PFSK-1 (cell line): ENCODE results near the gene COQ8A.

Experiments
- FOXP2 ChIP-seq: optimal IDR thresholded peaks from 2 replicates; pipeline ENCODE3; 2011; ENCODE audit warnings: borderline replicate concordance, control low read depth, inconsistent platforms; ENCODE audit not compliant: insufficient read depth; ENCODE audit errors: extremely low read length, extremely low read depth
- POLR2AphosphoS5 ChIP-seq: IDR thresholded peaks from 2 replicates; pipeline ENCODE4 v1.6.1; 2012; ENCODE audit warnings: low read depth, mild to moderate bottlenecking, control low read depth, low read length, moderate library complexity
- REST ChIP-seq, 2 experiments: IDR thresholded peaks; 2 replicates each; pipeline versions ENCODE4 v1.6.1 to v1.8.0; 2011 to 2012; ENCODE audit warnings: low read depth in 2 of 2, low read length in 2 of 2, control low read depth in 1 of 2, inconsistent platforms in 1 of 2, mild to moderate bottlenecking in 1 of 2, moderate library complexity in 1 of 2; ENCODE audit not compliant: insufficient read depth in 1 of 2
- SIN3A ChIP-seq: IDR thresholded peaks from 2 replicates; pipeline ENCODE4 v1.6.1; 2012; ENCODE audit warnings: mild to moderate bottlenecking, low read length, moderate library complexity, borderline replicate concordance; ENCODE audit not compliant: insufficient read depth
- TAF1 ChIP-seq: IDR thresholded peaks from 2 replicates; pipeline ENCODE4 v1.6.1; 2012; ENCODE audit warnings: low read length, control low read depth, borderline replicate concordance; ENCODE audit not compliant: insufficient read depth

COQ8A gene

GRCh38 chr1:226964611-226965486 is 24.8 kb downstream of the COQ8A start:
- TF ChIP-seq TAF1 = no peak

DNA sequence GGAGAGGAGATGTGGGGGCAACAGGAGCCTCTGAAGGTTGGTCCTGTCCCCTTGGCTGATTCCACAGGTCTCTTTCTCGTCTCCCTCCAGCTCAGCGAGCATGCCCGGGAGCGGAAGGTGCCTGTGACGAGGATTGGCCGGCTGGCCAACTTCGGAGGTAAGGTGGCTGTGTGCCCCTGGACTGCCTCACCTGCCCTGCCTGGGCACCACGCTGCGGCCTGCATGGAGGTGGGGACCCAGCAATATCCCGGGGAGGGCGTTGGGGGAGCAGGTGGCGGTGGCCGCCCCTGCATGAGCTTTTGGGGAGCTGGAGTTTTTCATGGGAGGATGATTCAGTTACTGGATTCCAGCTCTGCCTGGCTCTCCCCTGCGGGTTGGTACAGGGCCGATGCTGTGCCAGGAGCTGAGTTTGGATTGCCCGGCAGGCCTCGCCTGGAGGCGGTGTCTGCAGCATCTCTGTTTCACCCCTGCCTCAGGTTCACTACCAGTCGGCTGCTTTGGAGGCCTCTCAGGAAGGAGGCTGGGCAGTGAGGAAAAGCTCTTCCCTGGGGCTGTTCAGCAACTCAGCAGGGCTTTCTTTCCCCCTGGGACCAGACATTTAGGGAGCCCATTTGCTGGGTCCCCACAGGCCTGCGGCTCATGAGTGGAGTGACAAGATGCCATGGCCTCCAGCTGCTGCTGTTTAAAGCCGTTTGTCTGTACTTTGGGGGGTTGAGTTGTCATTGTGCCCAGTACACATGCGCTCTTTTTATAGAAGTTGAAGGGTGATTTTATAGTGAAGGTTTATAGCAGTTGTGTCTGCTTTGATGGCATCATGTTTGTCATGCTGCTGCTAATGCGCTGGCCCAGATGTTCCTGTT is 25.7 kb downstream of the COQ8A start:
- no peak for TF ChIP-seq SIN3A
- TF ChIP-seq FOXP2 = no peak
- no peak for TF ChIP-seq REST (IDR thresholded peaks at IDR 0.05; ENCODE audit: insufficient read depth in 1 of 2, low read depth in 2 of 2, low read length in 2 of 2)
- TF ChIP-seq TAF1 = no peak
- no peak for TF ChIP-seq POLR2AphosphoS5

- TF ChIP-seq FOXP2 = no peak
- TF ChIP-seq SIN3A = no peak
- no peak for TF ChIP-seq TAF1
- no peak for TF ChIP-seq POLR2AphosphoS5
- peak in 1 of 2 experiments; percentile 73; a peak in 1 of 4 replicates for TF ChIP-seq REST (IDR thresholded peaks at IDR 0.05; ENCODE audit: insufficient read depth in 1 of 2, low read depth in 2 of 2, low read length in 2 of 2)
Measured at GRCh38 chr1:226966683-226967082, 26.6 kb downstream of the COQ8A start.

- TF ChIP-seq REST (IDR thresholded peaks at IDR 0.05; ENCODE audit: insufficient read depth in 1 of 2, low read depth in 2 of 2, low read length in 2 of 2) (no peak), TAF1 (no peak), SIN3A (no peak), FOXP2 (no peak), POLR2AphosphoS5 (no peak)
Measured at GRCh38 chr1:226967665-226968064, 27.6 kb downstream of the COQ8A start.

DNA sequence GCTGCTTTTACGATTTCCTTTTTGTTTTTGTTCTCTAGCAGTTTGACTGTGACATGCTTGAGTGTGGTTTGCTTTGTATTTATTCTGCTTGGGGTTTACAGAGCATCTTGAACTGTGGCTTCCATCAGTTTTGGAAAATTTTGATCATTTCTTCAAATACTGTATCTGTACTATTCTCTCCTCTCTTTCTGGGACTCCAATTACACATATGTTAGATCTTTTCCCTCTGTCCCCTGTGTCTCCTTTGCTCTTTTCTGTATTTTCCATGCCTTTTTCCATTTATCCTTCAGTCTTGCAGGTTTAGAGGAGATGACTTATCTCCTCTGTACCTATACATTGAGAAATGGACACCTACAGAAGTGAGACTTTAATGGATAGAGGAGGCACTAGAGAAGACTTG is 31.7 kb downstream of the COQ8A start:
- TF ChIP-seq REST (IDR thresholded peaks at IDR 0.05; ENCODE audit: insufficient read depth in 1 of 2, low read depth in 2 of 2, low read length in 2 of 2) (no peak), POLR2AphosphoS5 (no peak), FOXP2 (no peak), TAF1 (no peak), SIN3A (no peak)
